Progenitor cell of endocrine pancreas (in vitro differentiated cells): Measurements from ENCODE around the gene DTNB. TPM values are rescaled to one million over a fixed set of nuclear protein-coding genes. Genes with fewer than 3 reads are reported as not detected.

Experiments
- DNase-seq: peaks from one replicate; pipeline ENCODE4 v3.0.0; 2021; ENCODE audit warnings: low spot score; ENCODE audit not compliant: unreplicated experiment
- H3K27ac Mint-ChIP-seq: 2 replicates; pipeline ENCODE4 v1.8.0; 2021; ENCODE audit warnings: mild to moderate bottlenecking, moderate library complexity, mixed read lengths
- H3K27me3 Mint-ChIP-seq: 2 replicates; pipeline ENCODE4 v1.8.0; 2021; ENCODE audit warnings: mixed read lengths
- H3K36me3 Mint-ChIP-seq: 2 replicates; pipeline ENCODE4 v1.8.0; 2022; ENCODE audit warnings: mixed read lengths; ENCODE audit not compliant: insufficient read depth
- H3K4me1 Mint-ChIP-seq: 2 replicates; pipeline ENCODE4 v1.8.0; 2021; ENCODE audit warnings: low read depth, mixed read lengths
- H3K4me3 Mint-ChIP-seq: 2 replicates; pipeline ENCODE4 v1.8.0; 2021; ENCODE audit warnings: low read depth, mild to moderate bottlenecking, moderate library complexity, mixed read lengths
- H3K9me3 Mint-ChIP-seq: 2 replicates; pipeline ENCODE4 v1.8.0; 2021; ENCODE audit warnings: low read depth, mixed read lengths
- total RNA-seq: library from RNA; stranded (reverse); gene quantifications from 2 replicates; pipeline ENCODE4 v1.2.1, GENCODE V29; 2021
- TF ChIP-seq, protein P1 (sequence below): fragments of 200-600 bp; sonication (generic); IDR thresholded peaks from one replicate; pipeline ENCODE4 v1.5.0; 2021; ENCODE audit warnings: antibody characterized with exemption, mild to moderate bottlenecking; ENCODE audit not compliant: unreplicated experiment

The DTNB gene
- total RNA-seq, 1 donor from 2014 or later = 29.3 TPM

DNA sequence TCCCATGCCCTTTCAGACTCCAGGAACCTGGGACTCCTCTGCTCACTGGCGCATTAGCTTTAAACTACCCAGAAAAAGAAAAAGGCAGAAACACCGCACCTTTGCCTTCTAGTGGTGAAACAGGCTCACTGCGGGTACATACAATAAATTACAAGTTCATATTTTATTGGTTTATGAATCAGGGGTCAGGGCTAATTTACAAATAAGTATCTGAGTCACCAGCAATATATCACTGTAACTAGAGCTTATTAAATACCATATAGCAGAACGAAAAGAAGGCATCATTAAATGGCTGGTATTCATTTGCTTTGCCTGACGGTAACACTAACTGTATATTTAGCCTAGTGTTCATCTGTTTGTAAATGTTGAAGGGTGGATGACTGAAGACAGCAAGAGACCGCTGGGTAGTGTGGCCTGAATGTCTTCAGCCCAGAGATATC, 26.9 kb upstream of the DTNB start:
- DNase-seq = no peak
- no peak overlapping the region for H3K27ac Mint-ChIP-seq
- H3K4me3 Mint-ChIP-seq = no peak overlapping the region
- H3K36me3 Mint-ChIP-seq = no peaks in the 10 kb centered on the region
- peaks cover 2% of the 10 kb centered on the region for H3K27me3 Mint-ChIP-seq
- H3K4me1 Mint-ChIP-seq = no peaks in the 10 kb centered on the region
- TF ChIP-seq, protein P1, sequence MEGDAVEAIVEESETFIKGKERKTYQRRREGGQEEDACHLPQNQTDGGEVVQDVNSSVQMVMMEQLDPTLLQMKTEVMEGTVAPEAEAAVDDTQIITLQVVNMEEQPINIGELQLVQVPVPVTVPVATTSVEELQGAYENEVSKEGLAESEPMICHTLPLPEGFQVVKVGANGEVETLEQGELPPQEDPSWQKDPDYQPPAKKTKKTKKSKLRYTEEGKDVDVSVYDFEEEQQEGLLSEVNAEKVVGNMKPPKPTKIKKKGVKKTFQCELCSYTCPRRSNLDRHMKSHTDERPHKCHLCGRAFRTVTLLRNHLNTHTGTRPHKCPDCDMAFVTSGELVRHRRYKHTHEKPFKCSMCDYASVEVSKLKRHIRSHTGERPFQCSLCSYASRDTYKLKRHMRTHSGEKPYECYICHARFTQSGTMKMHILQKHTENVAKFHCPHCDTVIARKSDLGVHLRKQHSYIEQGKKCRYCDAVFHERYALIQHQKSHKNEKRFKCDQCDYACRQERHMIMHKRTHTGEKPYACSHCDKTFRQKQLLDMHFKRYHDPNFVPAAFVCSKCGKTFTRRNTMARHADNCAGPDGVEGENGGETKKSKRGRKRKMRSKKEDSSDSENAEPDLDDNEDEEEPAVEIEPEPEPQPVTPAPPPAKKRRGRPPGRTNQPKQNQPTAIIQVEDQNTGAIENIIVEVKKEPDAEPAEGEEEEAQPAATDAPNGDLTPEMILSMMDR = peak; percentile 71
- no peaks in the 10 kb centered on the region for H3K9me3 Mint-ChIP-seq

DNA sequence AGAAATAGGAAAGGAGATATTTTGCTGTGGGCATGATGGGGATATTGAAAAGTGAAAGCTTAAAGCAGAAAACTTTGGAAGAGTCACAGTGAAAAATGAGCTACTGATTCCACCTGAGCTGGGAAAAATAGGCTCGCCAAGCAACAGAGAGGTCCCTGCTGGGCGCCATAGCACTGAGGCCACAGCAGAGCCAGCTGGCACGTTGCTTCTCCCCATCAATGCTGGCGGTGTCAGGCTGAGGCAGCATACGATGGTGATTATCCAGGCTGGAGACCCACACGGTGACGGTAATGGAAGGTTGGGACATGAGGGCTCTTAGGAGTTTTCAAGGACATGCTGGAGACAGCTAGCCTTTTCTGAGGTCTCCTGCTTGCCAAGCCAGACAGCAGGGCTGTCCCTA, 25.8 kb upstream of the DTNB start:
- H3K4me3 Mint-ChIP-seq = no peak overlapping the region
- no peaks in the 10 kb centered on the region for H3K4me1 Mint-ChIP-seq
- H3K27ac Mint-ChIP-seq = no peak overlapping the region
- no peaks in the 10 kb centered on the region for H3K9me3 Mint-ChIP-seq
- H3K36me3 Mint-ChIP-seq = no peaks in the 10 kb centered on the region
- DNase-seq = no peak
- TF ChIP-seq, protein P1 = no peak
- H3K27me3 Mint-ChIP-seq = peaks cover 2% of the 10 kb centered on the region

DNA sequence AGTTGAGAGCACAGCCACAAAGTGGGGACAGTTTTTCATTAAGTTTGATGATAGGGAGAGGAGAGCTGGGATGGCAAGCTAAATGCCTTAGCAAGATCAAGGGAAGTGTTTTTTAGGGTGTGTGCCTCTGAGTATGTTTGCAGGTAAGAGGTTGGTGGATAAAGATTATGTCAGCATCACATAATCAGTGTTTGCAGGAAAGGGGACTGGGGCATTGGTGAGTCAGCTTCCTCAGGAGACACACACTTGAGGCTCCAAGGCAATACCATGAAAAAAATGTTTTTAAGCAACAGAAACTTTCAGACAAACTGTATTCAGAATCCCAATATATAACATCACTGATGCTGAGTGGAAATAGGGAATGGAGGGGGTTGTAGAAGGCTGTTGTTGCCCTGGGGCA, 25.4 kb upstream of the DTNB start:
- H3K27ac Mint-ChIP-seq = no peak overlapping the region

DNA sequence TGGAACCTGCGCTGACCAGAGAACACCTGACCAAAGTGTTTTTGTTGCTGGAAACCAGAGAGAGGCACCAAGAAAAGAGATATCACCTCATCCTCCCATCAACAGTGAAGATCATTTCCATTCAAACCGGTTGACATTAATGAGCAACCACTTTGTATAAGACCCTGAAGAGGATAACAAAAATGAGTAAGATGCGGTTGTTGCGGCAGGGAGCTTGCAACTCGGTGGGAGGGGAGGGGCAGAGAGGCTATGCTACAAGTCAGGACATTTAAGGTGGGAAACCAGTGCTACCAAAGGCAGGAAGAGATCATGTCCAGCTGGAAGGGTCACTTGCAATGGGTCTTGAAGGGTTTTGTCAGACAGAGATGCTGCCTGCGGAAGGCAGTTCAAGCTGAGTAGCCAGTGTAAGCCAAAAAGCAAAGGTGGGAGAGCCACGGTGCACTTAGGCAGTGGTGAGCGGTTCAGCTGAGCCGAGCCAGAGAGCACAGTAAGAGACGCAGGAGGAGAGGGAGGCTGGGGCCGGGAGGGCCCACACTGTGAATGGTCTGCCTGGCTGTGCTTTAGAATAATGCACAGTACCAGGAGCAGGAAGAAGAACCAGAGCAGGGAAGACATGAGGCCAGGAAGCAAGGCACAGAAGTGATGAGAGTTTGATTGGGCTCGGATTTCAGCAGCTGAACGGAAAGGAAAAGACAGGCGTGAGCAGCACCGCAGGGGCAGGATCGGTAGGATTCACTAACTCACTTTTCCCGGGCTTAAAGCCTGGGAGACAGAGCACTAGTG, 24.4 kb upstream of the DTNB start:
- Mint-ChIP-seq H3K36me3 (no peaks in the 10 kb centered on the region), H3K4me1 (no peaks in the 10 kb centered on the region), H3K27ac (no peak overlapping the region), H3K4me3 (no peak overlapping the region), H3K27me3 (peaks cover 2% of the 10 kb centered on the region), H3K9me3 (no peaks in the 10 kb centered on the region)
- TF ChIP-seq, protein P1 = no peak
- no peak for DNase-seq

More for the DNA sequence above, 25.4 kb upstream of the DTNB start:
- no peak overlapping the region for H3K4me3 Mint-ChIP-seq
- H3K36me3 Mint-ChIP-seq = no peaks in the 10 kb centered on the region
- H3K27me3 Mint-ChIP-seq = peaks cover 2% of the 10 kb centered on the region
- H3K9me3 Mint-ChIP-seq = no peaks in the 10 kb centered on the region
- no peak for DNase-seq
- TF ChIP-seq, protein P1 = no peak
- no peaks in the 10 kb centered on the region for H3K4me1 Mint-ChIP-seq

DNA sequence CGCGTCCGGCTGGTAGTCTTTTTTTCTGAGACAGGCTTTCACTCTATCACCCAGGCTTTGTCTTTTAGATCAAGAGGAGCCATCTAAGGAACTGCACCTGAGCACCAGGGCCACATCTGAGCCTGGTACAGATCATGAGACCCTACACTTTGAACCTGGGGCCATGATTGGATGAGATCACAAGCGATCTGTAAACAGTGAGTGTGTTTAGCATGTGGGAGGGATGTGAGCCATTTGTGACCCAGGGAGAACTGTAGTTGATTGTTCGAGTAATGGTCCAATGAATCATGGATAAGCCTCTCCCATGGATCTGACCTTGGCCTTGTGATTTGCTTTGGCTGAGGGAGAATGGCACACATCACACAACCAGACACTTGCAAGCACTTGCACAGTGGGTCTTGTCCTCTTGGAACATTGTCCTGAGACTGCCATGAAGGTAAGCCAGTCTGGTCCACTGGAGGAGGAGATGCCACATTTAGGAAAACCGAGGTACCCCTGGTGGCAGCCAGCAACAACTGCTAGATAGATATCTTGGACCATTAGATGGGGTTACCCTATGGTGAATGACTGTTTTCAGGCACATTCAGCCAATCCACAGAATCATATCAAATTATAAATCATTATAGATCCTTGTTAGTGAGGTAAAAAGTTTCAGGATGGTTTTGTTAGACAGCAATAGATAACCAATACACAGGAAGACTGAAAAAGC, 19.5 kb upstream of the DTNB start:
- H3K27me3 Mint-ChIP-seq = peaks cover 5% of the 10 kb centered on the region
- H3K4me3 Mint-ChIP-seq = no peak overlapping the region
- H3K9me3 Mint-ChIP-seq = no peaks in the 10 kb centered on the region
- no peaks in the 10 kb centered on the region for H3K4me1 Mint-ChIP-seq
- no peak for DNase-seq
- TF ChIP-seq, protein P1 = no peak
- peak overlapping the region; percentile 37 for H3K27ac Mint-ChIP-seq
- no peaks in the 10 kb centered on the region for H3K36me3 Mint-ChIP-seq
